GM19372 (cell line): Measurements from ENCODE around the gene ATP8A2.

Experiments used
- ATAC-seq: cut with Tn5 transposase; IDR thresholded peaks from one replicate; pipeline ENCODE4 v1.9.1; 2021; ENCODE audit warnings: mild to moderate bottlenecking, low read depth, moderate library complexity; ENCODE audit not compliant: unreplicated experiment

Gene ATP8A2

DNA sequence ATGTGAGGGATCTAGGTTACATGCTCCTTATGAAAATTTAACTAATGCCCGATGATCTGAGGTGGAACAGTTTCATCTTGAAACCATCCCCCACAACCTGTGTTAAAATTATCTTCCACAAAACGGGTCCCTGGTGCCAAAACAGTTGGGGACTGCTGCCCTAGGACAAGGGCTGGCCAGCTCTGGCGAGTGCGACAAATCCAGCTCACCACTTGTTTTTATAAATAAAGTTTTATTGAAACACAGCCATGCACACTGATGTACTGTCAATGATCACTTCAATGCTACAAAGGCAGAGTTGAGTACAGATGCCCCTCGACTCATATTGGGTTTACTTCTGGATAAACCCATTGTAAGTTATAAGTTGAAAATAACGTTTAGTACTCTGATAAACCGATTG lies 235.3 kb downstream of the ATP8A2 start:
- no peak for ATAC-seq

- no peak for ATAC-seq
Measured at GRCh38 chr13:25608181-25608580, 236.4 kb downstream of the ATP8A2 start.

DNA sequence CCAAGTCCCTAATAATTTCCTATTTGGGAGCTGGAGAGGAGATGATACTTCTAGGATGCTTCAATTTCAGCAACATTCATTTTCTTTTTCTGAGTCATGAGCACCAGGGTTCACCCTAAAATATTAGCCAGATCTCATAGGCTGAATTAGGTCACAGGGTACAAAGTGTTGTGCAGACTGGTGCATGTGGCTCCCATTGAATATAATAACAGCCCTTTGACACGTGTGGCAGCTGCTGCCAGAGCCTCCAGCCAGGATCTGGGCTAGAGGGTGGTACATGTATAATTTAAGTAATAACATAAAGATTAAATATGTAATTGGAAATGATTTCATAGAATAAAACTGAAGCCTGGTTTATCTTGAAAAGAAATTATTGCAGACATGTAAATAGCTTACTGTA lies 244.9 kb downstream of the ATP8A2 start:
- no peak for ATAC-seq

DNA sequence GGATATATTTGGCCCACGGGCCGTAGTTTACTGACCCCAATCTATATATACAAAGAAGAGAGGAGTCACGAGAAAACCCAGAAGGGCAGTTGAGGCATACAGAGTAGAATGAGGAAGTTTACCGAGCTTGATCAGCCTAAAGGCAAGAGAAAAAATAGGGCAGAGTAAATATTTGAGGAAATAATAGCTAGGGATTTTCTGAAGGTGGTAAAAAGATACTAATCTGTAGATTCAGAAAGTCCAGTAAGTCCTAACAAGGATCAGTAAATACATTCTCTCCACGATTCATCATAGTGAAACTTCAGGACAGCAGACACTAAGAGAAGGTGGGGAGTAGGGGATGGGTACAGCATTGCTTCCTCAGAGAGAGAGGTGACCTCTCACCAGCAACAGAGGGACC lies 248.1 kb downstream of the ATP8A2 start:
- ATAC-seq = no peak

DNA sequence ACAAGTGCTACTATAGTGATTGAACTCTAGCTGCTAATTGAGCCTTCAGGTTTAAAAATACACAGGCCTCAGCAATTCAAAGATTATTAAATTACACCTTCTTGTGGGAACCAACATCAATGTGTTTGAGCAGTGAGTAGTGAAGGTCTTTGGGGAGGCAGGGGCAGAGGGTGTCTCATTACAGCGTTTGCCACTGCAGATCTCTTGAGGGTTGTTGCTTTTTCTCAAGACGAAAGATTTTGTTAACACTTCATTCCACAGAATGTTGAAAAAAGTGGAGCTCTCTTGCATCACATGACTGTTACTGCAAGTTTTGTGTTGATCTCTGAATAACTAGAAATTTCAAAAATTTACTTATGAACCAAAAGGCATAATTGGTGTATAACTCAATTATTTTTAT lies 253.6 kb downstream of the ATP8A2 start:
- no peak for ATAC-seq

GRCh38 chr13:25630329-25630900 lies 258.6 kb downstream of the ATP8A2 start:
- ATAC-seq = no peak

DNA sequence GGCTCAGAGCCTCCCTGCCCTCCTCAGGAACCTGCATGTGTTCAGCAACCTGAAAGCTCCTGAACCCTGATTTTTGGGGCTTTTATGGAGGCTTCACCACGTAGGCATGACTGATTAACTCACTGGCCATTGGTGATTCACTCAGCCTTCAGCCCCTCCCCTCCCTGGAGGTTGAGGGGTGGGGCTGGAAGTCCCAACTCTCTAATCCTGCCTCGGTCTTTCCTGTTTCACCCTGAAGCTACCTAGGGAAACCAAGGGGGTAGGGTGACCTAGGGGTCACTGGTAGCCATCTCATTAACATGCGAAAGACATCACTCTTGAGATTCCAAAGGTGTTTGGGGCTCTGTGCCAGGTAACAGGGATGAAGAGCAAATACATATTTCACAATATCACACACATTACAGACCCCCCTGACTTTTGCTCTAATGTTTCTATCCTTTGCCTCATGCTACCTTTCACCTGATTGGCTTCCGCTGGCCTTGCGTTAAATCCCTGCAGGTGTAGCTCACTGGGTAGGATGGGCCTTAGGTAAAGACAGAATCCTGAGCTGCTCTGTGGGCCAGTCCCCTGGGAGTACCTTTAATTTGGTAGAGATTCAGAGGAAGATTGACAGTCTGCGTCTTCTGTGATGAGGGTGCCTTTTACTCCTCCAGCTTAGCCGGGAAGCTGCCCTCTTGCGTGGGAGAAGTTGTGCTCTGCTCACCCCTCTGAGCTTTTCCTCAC lies 260.6 kb downstream of the ATP8A2 start:
- no peak for ATAC-seq

DNA sequence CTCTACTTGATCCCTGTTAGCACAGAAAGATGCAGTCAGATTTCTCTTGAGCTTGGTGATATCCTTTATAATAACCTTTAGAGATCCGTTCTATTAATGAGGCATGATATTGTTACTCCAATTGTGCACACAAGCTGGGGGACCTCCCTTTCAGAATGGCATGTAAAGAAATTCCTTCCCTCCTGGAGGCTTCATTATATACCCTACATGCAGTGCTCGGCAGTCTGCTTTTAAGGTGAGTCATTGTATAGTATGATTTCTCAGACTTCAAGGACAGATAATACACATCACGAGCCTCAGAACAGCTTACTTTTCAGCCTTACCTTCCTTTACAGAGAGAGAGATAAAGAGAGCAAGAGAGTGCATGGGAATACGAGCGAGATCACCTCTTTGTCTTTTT lies 261.3 kb downstream of the ATP8A2 start:
- no peak for ATAC-seq

DNA sequence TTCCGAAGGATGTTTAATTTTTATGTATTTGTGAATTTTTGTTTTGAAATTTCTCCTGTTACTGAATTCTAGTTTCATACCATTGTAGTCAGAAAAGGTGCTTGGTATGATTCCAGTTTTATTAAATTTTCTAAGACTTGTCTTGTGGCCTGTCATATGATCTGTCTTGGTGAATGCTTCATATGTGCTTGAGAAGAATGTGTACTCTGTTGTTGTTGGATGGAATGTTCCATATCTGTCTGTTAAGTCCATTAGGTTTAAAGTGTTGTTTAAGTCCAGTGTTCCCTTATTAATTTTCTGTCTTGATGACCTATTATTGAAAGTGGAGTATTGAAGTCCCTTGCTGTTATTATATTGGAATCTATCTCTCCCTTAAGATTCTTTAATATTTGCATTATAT lies 273.9 kb downstream of the ATP8A2 start:
- no peak for ATAC-seq

DNA sequence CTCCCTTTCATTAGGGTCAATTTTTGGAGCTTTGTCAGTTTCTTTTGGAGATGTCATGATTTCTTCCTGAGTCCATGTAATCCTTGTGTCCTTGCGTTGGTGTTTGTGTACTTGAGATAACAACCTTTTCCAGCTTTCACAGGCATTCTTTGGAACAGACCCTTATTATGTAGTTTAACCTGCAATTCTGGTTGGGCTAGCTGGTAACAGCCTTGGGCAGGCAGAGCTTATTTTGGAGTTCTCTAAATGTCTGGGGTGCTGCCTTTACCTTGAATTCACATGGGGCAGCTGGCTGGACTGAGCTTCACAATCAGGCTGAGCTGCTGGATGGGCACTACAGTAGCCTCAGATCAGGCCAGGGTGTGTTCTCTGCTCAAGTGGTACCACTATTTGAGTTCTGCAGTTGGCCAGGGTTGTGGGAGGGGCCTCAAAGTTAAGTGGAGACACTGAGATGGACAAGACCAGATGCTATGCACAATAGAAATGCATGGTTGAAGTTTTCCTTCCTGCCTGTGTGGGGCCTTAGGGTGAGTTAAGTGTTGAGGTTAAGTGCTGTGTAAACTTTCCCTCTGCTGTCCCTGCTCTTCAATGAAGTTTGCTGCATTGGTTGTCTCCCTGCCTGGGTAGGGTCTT lies 277.3 kb downstream of the ATP8A2 start:
- ATAC-seq = no peak

GRCh38 chr13:25652764-25653163 lies 281.0 kb downstream of the ATP8A2 start:
- ATAC-seq = no peak

DNA sequence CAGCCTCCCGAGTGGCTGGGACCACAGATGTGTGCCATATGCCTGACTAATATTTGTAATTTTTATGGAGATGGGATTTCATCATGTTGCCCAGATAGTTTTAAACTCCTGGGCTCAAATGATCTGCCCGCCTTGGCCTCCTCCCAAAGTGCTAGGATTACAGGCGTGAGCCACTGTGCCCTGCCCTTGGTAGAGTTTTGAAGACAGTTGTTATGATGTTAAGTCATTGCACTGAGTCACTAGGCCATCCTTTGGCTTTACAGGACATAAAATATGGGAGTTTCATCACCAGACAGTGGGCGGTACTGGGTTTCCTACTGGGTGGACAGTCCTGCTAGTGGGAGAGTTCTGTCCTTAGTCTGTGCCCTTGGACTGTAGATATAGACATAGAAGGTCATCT lies 282.5 kb downstream of the ATP8A2 start:
- ATAC-seq = no peak

DNA sequence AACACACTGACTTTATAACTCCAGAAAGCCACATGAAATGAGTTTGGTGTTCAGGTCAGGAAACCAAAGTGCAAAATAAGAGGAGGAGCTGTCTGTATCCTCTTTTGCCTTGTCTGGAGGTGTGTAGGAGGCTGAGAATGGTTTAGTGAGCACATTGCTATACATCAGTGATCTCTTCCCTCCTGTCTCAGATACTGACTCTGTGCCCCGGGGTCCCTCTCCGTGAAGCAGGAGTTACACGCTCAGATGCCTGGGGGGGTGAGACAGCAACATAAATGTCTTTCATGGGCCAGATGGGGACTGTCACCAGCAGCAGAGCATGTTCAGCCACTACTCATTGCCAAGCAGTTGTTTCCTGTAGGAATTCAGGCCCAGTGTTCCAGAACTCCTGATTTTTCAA lies 285.4 kb downstream of the ATP8A2 start:
- ATAC-seq = no peak

DNA sequence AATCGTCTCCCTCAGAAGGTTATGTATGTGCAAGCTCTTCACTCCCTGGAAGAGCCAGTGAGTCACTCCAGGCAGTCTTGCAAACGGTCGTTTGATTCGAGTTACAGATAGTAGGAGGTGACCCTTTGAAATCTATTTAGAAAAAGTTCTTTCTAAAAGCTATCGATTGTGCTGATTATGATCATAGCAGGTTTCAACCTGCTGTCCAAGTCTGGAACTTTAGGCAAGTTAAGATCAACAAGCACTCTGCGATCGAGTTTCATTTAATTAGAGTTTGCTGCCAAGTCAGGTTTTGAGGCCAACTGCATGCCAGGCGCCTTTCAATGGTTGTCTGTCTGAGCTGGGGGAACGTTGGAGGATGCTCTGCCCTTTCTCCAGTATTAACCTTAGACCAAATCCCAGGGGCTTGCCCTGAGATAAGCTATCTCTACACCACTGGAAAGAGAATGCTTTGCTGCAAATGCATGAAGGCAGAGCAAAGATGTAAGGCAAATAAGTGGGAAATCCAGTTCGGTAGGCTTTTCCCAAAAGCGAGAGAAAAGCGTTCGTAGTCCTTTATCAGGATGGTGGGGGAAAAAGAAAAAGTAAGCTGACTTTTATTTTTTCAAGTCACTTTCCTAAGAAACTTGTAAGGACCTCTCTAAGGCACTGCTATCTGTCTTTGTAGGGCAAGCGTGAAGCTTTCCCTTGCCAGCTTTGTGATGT lies 287.5 kb downstream of the ATP8A2 start:
- ATAC-seq = no peak

GRCh38 chr13:25660996-25661395 lies 289.2 kb downstream of the ATP8A2 start:
- no peak for ATAC-seq

GRCh38 chr13:25662516-25662915 lies 290.7 kb downstream of the ATP8A2 start:
- no peak for ATAC-seq

GRCh38 chr13:25668345-25668744 lies 296.6 kb downstream of the ATP8A2 start:
- no peak for ATAC-seq

DNA sequence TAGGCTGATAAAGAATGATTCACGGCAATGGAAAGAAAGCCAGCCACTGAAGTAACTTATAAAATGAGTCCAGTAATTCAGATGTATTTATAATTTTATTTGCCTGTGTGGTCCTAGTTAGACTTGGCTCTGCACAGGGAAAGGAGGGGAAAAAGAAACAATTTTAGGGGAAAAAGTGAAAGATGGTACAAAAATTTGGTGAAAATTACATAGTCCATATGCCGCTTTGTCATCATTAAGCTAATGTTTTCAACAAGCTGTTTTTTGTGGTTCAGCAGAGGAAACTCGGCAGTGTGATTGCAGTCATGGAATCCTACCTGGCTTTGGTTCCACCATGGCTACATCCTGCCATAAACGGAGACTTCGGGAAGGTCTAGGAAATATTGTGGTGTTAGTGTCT lies 301.9 kb downstream of the ATP8A2 start:
- ATAC-seq = no peak

DNA sequence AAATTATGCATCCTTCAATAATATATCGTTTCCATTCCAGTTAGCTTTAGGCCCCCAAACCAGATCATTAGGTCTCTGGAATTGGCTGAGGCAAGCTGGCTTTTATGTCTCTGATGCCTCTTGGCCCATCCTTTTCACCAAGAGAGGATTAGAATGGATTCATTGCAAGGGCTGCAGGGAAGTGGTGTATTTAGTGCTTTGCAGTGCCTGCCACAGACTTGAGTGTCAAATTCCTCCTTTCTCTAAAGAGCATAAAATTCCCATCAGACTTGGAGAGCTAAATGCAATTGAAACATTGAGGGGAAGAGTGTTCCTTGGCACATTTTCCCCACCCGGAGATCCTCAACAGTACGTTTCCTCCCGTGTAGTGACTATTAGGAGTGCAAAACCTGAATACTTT lies 302.6 kb downstream of the ATP8A2 start:
- no peak for ATAC-seq

- no peak for ATAC-seq
Measured at GRCh38 chr13:25675060-25675459, 303.3 kb downstream of the ATP8A2 start.

DNA sequence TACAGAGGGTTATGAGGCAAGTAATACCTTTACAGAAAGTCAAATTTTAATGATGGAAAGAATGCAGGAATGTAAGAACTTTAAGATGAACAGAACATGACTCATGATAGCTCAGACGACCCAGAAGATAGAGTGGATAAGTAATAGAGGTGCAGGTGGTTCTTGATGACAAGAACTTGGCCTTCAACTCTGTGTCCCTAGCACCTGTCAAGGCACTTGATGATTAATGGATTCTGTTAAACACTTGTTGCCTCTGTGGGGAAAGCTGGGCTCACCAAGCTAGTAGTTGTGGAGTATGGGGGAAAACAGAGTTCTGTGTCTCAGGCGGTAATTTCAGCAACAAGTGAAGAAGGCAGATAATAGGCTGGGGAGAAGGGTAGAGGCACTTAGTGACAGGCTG lies 306.2 kb downstream of the ATP8A2 start:
- no peak for ATAC-seq

DNA sequence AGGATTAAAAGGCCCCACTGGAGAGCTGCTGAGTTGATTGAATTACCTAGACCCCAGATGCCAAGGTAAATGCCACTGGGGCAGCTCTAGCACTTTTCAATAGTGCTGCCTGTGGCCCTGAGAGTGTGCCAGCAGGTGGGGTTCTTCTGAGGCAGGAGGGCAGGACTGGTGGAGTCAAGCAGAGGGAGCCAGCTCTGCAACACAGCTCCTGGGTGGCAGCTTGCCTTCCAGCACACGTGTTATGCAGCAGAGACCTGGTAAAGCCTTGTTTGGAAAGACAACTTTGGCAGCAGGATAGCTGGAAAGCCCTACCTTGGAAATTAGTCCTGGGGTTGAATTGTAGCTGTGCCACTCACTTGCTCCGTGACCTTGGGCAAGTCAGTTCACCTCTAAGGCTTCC lies 306.6 kb downstream of the ATP8A2 start:
- ATAC-seq = no peak
